Peyer's patch (tissue), 4 donors: ENCODE measurements around the gene PIEZO2. TPM values are rescaled to one million over a fixed set of nuclear protein-coding genes. Genes with fewer than 3 reads are reported as not detected.

Source experiments
- DNase-seq, 3 donors: peaks; one replicate each; pipeline ENCODE4 v3.0.0-alpha.2; 2017 to 2019
- H3K27ac ChIP-seq, 4 donors: fragments of 200-600 bp; sonication (generic); one replicate each; pipeline ENCODE4 v1.5.1; 2016 to 2019
- H3K27me3 ChIP-seq, 2 donors: fragments of 200-600 bp; sonication (generic); one replicate each; pipeline ENCODE4 v1.5.1; 2019
- H3K36me3 ChIP-seq, 3 donors: fragments of 200-600 bp; sonication (generic); one replicate each; pipeline ENCODE4 v1.5.1; 2016 to 2019
- H3K4me1 ChIP-seq, 4 donors: fragments of 200-600 bp; sonication (generic); one replicate each; pipeline ENCODE4 v1.5.1; 2016 to 2019
- H3K4me3 ChIP-seq, 4 donors: fragments of 200-600 bp; sonication (generic); 1 replicate in 3 of 4; 2 replicates in 1 of 4; pipeline ENCODE4 v1.5.1; 2016 to 2019; ENCODE audit warnings: mild to moderate bottlenecking in 1 of 4
- H3K9me3 ChIP-seq, 4 donors: fragments of 200-600 bp; sonication (generic); one replicate each; pipeline ENCODE4 v1.5.1; 2016 to 2019; ENCODE audit warnings: mild to moderate bottlenecking in 1 of 4
- CTCF ChIP-seq, 6 experiments: fragments of 450-650 bp in 4 of 6; fragments of 200-600 bp in 2 of 6; sonication (generic) in 1 of 6; IDR thresholded peaks; one replicate each; pipeline ENCODE4 v1.5.1; 2017 to 2019; ENCODE audit warnings: antibody characterized with exemption in 6 of 6, mild to moderate bottlenecking in 3 of 6, moderate library complexity in 1 of 6
- POLR2A ChIP-seq, 2 donors: fragments of 450-650 bp; IDR thresholded peaks; one replicate each; pipeline ENCODE4 v1.5.1; 2017; ENCODE audit warnings: antibody characterized with exemption in 2 of 2, mild to moderate bottlenecking in 2 of 2, moderate library complexity in 2 of 2
- total RNA-seq, 4 donors: library from RNA; depleted of rRNA; stranded (reverse); fragments of >200 nt; gene quantifications; one replicate each; pipeline ENCODE4 v1.1.0, GENCODE V29; 2016

The PIEZO2 gene
- total RNA-seq, 4 donors from 2014 or later: 0.85 to 5.8 (median 4.5) TPM

DNA sequence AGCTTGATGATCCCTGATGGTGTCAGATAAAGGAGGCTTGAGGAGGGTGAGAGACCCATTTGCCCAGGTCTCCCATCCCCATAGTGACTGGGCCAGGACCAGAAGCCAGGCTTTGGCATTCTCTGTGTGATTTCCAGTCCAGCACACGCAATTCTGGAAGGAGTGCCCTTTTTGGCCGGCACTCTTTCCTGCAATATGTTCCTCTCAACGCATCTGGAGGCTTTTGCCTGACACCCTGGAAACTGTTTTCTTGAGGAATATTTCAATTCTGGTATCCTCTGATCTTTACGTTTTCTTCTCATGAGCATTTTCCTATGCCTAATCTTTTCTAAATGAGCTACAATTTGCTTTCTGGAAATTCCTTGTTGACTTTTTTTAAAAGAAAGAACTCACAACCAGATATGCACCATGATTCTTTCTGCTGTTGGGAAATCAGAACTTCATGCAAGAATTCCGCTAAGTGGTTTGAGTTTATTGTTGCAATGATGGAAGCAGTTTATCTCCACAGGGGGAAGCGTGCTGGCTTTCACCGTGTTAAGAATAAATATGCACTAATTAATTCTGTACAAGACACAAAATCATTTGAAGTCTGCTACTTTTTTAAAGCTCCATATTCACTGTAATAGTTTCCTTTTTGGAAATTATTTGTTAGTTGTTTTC lies 479.8 kb downstream of the PIEZO2 start:
- Histone ChIP-seq H3K4me1 (no peaks in the 10 kb centered on the region), H3K27ac (no peak overlapping the region), H3K27me3 (no peaks in the 10 kb centered on the region), H3K4me3 (no peak overlapping the region), H3K9me3 (no peaks in the 10 kb centered on the region), H3K36me3 (no peaks in the 10 kb centered on the region)
- DNase-seq: no peak
- TF ChIP-seq CTCF (IDR thresholded peaks at IDR 0.05): no peak
- TF ChIP-seq POLR2A (IDR thresholded peaks at IDR 0.05): no peak

DNA sequence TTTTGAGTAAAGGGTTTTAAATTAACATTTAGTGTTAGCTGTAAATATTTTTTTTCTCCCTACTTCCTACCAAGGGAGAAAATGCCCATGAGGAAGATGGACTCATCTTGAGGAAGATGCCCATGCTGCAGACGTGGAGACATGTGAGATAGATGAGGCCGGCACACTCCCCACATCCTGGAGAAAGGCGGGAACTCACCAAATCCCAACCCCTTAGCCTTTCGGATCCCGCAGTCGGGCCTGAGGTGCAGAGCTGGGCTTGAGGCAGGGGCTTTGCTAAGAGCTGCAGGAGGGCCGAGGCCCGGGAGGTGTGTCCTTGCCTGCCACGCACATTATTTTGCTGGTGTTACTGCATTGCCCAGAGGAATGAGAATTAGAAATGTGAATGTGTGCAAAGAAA lies 485.6 kb downstream of the PIEZO2 start:
- no peak for TF ChIP-seq CTCF (IDR thresholded peaks at IDR 0.05)
- no peak for TF ChIP-seq POLR2A (IDR thresholded peaks at IDR 0.05)
- Histone ChIP-seq H3K36me3 (no peaks in the 10 kb centered on the region), H3K4me3 (no peak overlapping the region), H3K4me1 (no peaks in the 10 kb centered on the region), H3K27me3 (no peaks in the 10 kb centered on the region), H3K27ac (no peak overlapping the region), H3K9me3 (no peaks in the 10 kb centered on the region)
- no peak for DNase-seq

- no peak for TF ChIP-seq CTCF (IDR thresholded peaks at IDR 0.05)
- TF ChIP-seq POLR2A (IDR thresholded peaks at IDR 0.05): no peak
- H3K4me3 ChIP-seq: no peak overlapping the region
- no peaks in the 10 kb centered on the region for H3K27me3 ChIP-seq
- H3K4me1 ChIP-seq: no peaks in the 10 kb centered on the region
- no peak overlapping the region for H3K27ac ChIP-seq
- H3K36me3 ChIP-seq: no peaks in the 10 kb centered on the region
- DNase-seq: no peak
- H3K9me3 ChIP-seq: no peaks in the 10 kb centered on the region
Observed at GRCh38 chr18:10661317-10661716, 488.1 kb downstream of the PIEZO2 start.

DNA sequence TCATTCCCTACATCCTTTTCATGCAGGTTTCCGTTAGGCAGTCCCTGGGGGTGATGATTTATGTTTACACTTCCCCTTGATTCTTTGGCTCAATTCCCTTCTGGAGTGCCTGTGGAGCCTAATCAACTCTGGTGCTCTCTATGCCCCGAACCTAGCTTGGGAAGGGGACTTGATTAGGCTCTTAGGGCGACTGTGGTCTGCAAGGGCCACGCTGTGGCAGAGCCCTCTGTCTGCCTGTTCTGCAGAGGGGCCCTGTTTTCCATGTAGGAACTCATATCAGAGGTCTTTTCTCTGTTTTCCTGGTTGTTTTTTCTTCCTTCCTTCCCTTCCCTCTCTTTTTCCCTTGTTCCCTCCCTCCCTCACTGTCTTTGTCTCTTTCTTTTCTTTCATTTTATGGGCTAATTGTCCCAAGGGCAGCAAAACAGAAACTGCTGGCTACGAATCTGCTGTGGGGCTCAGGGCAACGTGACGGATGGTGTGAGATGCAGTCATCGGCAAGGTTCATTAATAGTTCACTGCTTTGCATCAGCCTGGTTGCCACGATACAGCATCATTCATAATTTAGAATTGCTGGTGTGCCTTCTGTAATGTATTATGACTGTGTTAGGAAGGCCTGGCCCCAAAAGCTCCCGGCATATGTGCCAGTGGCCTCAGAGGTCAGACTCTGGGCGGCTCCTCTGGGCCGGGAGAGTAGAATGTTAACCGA lies 489.0 kb downstream of the PIEZO2 start:
- DNase-seq: no peak

GRCh38 chr18:10659594-10659993 lies 489.8 kb downstream of the PIEZO2 start:
- Histone ChIP-seq H3K27ac (no peak overlapping the region), H3K4me1 (no peaks in the 10 kb centered on the region), H3K9me3 (no peaks in the 10 kb centered on the region), H3K27me3 (no peaks in the 10 kb centered on the region), H3K36me3 (no peaks in the 10 kb centered on the region), H3K4me3 (no peak overlapping the region)
- TF ChIP-seq CTCF (IDR thresholded peaks at IDR 0.05): no peak
- no peak for TF ChIP-seq POLR2A (IDR thresholded peaks at IDR 0.05)
- DNase-seq: no peak

More for the DNA sequence above, 489.0 kb downstream of the PIEZO2 start:
- Histone ChIP-seq H3K27me3 (no peaks in the 10 kb centered on the region), H3K9me3 (no peaks in the 10 kb centered on the region), H3K4me3 (no peak overlapping the region), H3K4me1 (no peaks in the 10 kb centered on the region), H3K36me3 (no peaks in the 10 kb centered on the region), H3K27ac (no peak overlapping the region)
- TF ChIP-seq CTCF (IDR thresholded peaks at IDR 0.05): no peak
- TF ChIP-seq POLR2A (IDR thresholded peaks at IDR 0.05): no peak
